HepG2 (cell line): ENCODE results near the gene CTNND1. TPM values are rescaled to one million over a fixed set of nuclear protein-coding genes. Genes with fewer than 3 reads are reported as not detected.

Experiments used
- ATAD3A ChIP-seq: sonication (generic); formaldehyde crosslinking; IDR thresholded peaks from 2 replicates; pipeline ENCODE4 v1.4.0; 2020; ENCODE audit warnings: missing genetic modification reagents
- EZH2 ChIP-seq: conservative IDR thresholded peaks from 2 replicates; pipeline ENCODE4 v1.6.1; 2012; ENCODE audit warnings: mild to moderate bottlenecking, low read depth, low read length, moderate library complexity
- GABPA ChIP-seq, 2 experiments: IDR thresholded peaks; 2 replicates each; pipeline ENCODE4 v1.6.1; 2011 to 2016; ENCODE audit warnings: low read depth in 2 of 2, low read length in 1 of 2, missing biosample characterization in 1 of 2, missing genetic modification characterization in 1 of 2
- HMG20B ChIP-seq: conservative IDR thresholded peaks from 2 replicates; pipeline ENCODE4 v1.6.1; 2016; ENCODE audit warnings: missing genetic modification reagents, missing compliant biosample characterization
- TMF1 ChIP-seq: sonication (generic); formaldehyde crosslinking; IDR thresholded peaks from 2 replicates; pipeline ENCODE4 v1.8.1; 2022; ENCODE audit warnings: low read depth, missing genetic modification reagents
- XRCC5 ChIP-seq: fragments of 200-400 bp; formaldehyde crosslinking; optimal IDR thresholded peaks from 2 replicates; pipeline ENCODE3; 2017; ENCODE audit warnings: mild to moderate bottlenecking, low read length
- YEATS4 ChIP-seq: sonication (generic); formaldehyde crosslinking; IDR thresholded peaks from 2 replicates; pipeline ENCODE4 v1.4.0; 2020; ENCODE audit warnings: missing genetic modification reagents, borderline replicate concordance
- ZBTB3 ChIP-seq: sonication (generic); formaldehyde crosslinking; IDR thresholded peaks from 2 replicates; pipeline ENCODE4 v1.4.0; 2020; ENCODE audit warnings: low read depth, mild to moderate bottlenecking, moderate library complexity, missing genetic modification reagents, borderline replicate concordance
- ZBTB42 ChIP-seq: sonication (generic); formaldehyde crosslinking; IDR thresholded peaks from 2 replicates; pipeline ENCODE4 v1.5.0; 2020; ENCODE audit warnings: mild to moderate bottlenecking, missing genetic modification reagents
- ZBTB7A ChIP-seq: sonication (generic); formaldehyde crosslinking; IDR thresholded peaks from 2 replicates; pipeline ENCODE4 v1.8.0; 2022; ENCODE audit warnings: mild to moderate bottlenecking, missing genetic modification reagents
- ZNF101 ChIP-seq: sonication (generic); formaldehyde crosslinking; IDR thresholded peaks from 2 replicates; pipeline ENCODE4 v1.4.0; 2020; ENCODE audit warnings: mild to moderate bottlenecking, low read depth, missing genetic modification reagents, borderline replicate concordance
- ZNF138 ChIP-seq: sonication (generic); formaldehyde crosslinking; IDR thresholded peaks from 2 replicates; pipeline ENCODE4 v1.5.0; 2020; ENCODE audit warnings: mild to moderate bottlenecking, low read depth, missing genetic modification reagents
- ZNF17 ChIP-seq: sonication (generic); formaldehyde crosslinking; IDR thresholded peaks from 2 replicates; pipeline ENCODE4 v1.5.0; 2020; ENCODE audit warnings: mild to moderate bottlenecking, missing genetic modification reagents
- ZNF383 ChIP-seq: sonication (generic); formaldehyde crosslinking; IDR thresholded peaks from 2 replicates; pipeline ENCODE4 v1.4.0; 2020; ENCODE audit warnings: missing genetic modification reagents, mild to moderate bottlenecking, borderline replicate concordance
- ZNF607 ChIP-seq: sonication (generic); formaldehyde crosslinking; IDR thresholded peaks from 2 replicates; pipeline ENCODE4 v1.5.1; 2020; ENCODE audit warnings: missing genetic modification reagents, mild to moderate bottlenecking, borderline replicate concordance
- ZNF7 ChIP-seq: IDR thresholded peaks from 2 replicates; pipeline ENCODE4 v1.6.1; 2016; ENCODE audit warnings: missing biosample characterization, missing genetic modification reagents
- ZNF761 ChIP-seq: sonication (generic); formaldehyde crosslinking; conservative IDR thresholded peaks from 2 replicates; pipeline ENCODE4 v1.4.0; 2020; ENCODE audit warnings: mild to moderate bottlenecking, missing genetic modification reagents
- ZNF788 ChIP-seq: sonication (generic); formaldehyde crosslinking; IDR thresholded peaks from 2 replicates; pipeline ENCODE4 v1.5.0; 2020; ENCODE audit warnings: mild to moderate bottlenecking, missing genetic modification reagents, borderline replicate concordance
- polyA plus RNA-seq, 8 experiments: library from polyadenylated mRNA; depleted of rRNA in 3 of 8; stranded (reverse) in 7 of 8; unstranded in 1 of 8; fragments of >200 nt; fragmentation: Illumina TruSeq in 4 of 8; extraction: Trizol in 4 of 8; gene quantifications; 2 replicates each; pipeline versions ENCODE4 v1.2.1 to v1.2.3, GENCODE V29; 2011 to 2016; ENCODE audit warnings: low read depth in 4 of 8, missing spikeins in 1 of 8, mixed read lengths in 1 of 8; ENCODE audit not compliant: insufficient read depth in 1 of 8
- total RNA-seq, 5 experiments: library from RNA; depleted of rRNA; stranded (reverse); fragments of >200 nt; fragmentation: Illumina TruSeq; extraction: Trizol; gene quantifications; 2 replicates each; pipeline ENCODE4 v1.2.3, GENCODE V29; 2016; ENCODE audit warnings: low read depth in 1 of 5
- TF ChIP-seq, protein P1 (sequence below): sonication (generic); formaldehyde crosslinking; IDR thresholded peaks from 2 replicates; pipeline ENCODE4 v1.5.1; 2020; ENCODE audit warnings: mild to moderate bottlenecking, missing genetic modification reagents, borderline replicate concordance
- TF ChIP-seq, protein P2 (sequence below): sonication (generic); formaldehyde crosslinking; IDR thresholded peaks from 2 replicates; pipeline ENCODE4 v1.4.0; 2020; ENCODE audit warnings: missing genetic modification reagents
- TF ChIP-seq, protein P3 (sequence below): sonication (generic); formaldehyde crosslinking; IDR thresholded peaks from 2 replicates; pipeline ENCODE4 v1.4.0; 2020; ENCODE audit warnings: mild to moderate bottlenecking, missing genetic modification reagents, borderline replicate concordance
- TF ChIP-seq, protein P4 (sequence below): sonication (generic); formaldehyde crosslinking; IDR thresholded peaks from 2 replicates; pipeline ENCODE4 v1.5.0; 2020; ENCODE audit warnings: mild to moderate bottlenecking, missing genetic modification reagents, moderate library complexity

Gene CTNND1
- total and polyA plus RNA-seq, 2 of the 13 experiments (the other 11 are each of a cell fraction or from before 2014, with no cell fraction given), result 117 to 128 TPM

DNA sequence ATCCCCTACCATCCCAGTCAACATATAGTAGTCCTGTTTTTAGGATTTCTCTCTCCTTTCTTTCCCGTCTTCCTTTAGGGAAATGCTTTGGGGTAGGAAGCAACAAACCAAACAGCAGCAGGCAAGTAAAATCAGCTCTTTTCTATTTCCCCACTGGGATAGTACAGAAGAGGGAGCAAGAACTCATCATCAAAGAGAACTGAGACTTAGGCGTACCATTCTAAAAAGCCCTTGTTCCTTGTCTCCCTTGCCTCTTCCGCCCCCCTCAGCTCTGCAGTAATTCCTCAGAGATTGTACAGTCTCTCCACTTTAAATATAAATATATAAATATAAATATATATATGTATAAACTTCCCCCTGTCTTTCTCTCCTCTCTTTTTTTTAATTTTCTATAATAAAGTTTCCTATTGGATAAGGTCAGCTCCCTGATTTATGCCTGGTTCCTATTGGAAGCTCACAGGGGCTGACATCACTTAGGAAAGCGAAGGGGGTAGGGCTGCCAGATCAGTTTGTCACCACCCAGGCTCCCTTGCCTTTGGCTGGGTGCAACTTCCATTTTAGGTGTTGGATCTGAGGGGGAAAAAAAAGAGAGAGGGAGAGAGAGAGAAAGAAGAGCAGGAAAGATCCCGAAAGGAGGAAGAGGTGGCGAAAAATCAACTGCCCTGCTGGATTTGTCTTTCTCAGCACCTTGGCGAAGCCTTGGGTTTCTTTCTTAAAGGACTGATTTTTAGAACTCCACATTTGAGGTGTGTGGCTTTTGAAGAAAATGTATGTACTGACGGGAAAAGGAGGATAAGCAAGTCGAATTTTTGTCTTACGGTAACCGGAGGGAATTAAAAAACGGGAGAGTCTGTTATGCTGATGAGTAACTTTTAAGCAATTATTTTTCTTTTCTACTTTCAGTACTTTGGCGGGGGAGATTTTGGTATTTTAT is at the start of gene CTNND1 (continued):
- TF ChIP-seq, protein P1, sequence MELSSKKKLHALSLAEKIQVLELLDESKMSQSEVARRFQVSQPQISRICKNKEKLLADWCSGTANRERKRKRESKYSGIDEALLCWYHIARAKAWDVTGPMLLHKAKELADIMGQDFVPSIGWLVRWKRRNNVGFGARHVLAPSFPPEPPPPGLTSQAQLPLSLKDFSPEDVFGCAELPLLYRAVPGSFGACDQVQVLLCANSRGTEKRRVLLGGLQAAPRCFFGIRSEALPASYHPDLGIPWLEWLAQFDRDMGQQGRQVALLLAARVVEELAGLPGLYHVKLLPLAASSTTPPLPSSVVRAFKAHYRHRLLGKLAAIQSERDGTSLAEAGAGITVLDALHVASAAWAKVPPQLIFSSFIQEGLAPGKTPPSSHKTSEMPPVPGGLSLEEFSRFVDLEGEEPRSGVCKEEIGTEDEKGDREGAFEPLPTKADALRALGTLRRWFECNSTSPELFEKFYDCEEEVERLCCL (CRISPR knock-in tag), result no peak
- TF ChIP-seq ZBTB3 (CRISPR knock-in tag) (0 out of 2 replicates have a peak, but pooled peaks have one; percentile 55), ATAD3A (no peak), ZNF383 (CRISPR knock-in tag) (no peak), ZBTB7A (CRISPR knock-in tag) (no peak), ZNF607 (CRISPR knock-in tag) (no peak), TMF1 (CRISPR knock-in tag) (no peak), ZNF138 (CRISPR knock-in tag) (no peak), GABPA (IDR thresholded peaks at IDR 0.05; ENCODE audit: low read depth, low read length) (no peak), GABPA (CRISPR knock-in tag; IDR thresholded peaks at IDR 0.05; ENCODE audit: low read depth) (no peak), HMG20B (CRISPR knock-in tag) (no peak), ZNF7 (CRISPR knock-in tag) (no peak), ZNF761 (CRISPR knock-in tag) (no peak), ZNF788 (no peak), ZNF17 (CRISPR knock-in tag) (no peak), XRCC5 (peak; percentile 61), EZH2 (no peak), YEATS4 (CRISPR knock-in tag) (peak; percentile 68; the same call in 1 of the 2 replicates), ZNF101 (CRISPR knock-in tag) (no peak), ZBTB42 (CRISPR knock-in tag) (no peak)
- TF ChIP-seq, protein P2, sequence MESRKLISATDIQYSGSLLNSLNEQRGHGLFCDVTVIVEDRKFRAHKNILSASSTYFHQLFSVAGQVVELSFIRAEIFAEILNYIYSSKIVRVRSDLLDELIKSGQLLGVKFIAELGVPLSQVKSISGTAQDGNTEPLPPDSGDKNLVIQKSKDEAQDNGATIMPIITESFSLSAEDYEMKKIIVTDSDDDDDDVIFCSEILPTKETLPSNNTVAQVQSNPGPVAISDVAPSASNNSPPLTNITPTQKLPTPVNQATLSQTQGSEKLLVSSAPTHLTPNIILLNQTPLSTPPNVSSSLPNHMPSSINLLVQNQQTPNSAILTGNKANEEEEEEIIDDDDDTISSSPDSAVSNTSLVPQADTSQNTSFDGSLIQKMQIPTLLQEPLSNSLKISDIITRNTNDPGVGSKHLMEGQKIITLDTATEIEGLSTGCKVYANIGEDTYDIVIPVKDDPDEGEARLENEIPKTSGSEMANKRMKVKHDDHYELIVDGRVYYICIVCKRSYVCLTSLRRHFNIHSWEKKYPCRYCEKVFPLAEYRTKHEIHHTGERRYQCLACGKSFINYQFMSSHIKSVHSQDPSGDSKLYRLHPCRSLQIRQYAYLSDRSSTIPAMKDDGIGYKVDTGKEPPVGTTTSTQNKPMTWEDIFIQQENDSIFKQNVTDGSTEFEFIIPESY (CRISPR knock-in tag), result no peak
- TF ChIP-seq, protein P3, sequence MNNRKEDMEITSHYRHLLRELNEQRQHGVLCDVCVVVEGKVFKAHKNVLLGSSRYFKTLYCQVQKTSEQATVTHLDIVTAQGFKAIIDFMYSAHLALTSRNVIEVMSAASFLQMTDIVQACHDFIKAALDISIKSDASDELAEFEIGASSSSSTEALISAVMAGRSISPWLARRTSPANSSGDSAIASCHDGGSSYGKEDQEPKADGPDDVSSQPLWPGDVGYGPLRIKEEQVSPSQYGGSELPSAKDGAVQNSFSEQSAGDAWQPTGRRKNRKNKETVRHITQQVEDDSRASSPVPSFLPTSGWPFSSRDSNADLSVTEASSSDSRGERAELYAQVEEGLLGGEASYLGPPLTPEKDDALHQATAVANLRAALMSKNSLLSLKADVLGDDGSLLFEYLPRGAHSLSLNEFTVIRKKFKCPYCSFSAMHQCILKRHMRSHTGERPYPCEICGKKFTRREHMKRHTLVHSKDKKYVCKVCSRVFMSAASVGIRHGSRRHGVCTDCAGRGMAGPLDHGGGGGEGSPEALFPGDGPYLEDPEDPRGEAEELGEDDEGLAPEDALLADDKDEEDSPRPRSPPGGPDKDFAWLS (CRISPR knock-in tag), result no peak
- TF ChIP-seq, protein P4, sequence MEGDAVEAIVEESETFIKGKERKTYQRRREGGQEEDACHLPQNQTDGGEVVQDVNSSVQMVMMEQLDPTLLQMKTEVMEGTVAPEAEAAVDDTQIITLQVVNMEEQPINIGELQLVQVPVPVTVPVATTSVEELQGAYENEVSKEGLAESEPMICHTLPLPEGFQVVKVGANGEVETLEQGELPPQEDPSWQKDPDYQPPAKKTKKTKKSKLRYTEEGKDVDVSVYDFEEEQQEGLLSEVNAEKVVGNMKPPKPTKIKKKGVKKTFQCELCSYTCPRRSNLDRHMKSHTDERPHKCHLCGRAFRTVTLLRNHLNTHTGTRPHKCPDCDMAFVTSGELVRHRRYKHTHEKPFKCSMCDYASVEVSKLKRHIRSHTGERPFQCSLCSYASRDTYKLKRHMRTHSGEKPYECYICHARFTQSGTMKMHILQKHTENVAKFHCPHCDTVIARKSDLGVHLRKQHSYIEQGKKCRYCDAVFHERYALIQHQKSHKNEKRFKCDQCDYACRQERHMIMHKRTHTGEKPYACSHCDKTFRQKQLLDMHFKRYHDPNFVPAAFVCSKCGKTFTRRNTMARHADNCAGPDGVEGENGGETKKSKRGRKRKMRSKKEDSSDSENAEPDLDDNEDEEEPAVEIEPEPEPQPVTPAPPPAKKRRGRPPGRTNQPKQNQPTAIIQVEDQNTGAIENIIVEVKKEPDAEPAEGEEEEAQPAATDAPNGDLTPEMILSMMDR (CRISPR knock-in tag), result no peak
